ENCODE data around the gene VANGL1. TPM values are rescaled to one million over a fixed set of nuclear protein-coding genes. Genes with fewer than 3 reads are reported as not detected.
A peak's percentile ranks its signal among the peaks of the same experiment; 100 is the strongest.
"Not testable (repeated sequence)": the region's sequence is repeated elsewhere in the genome, so short reads cannot be mapped to it uniquely, and the experiment has no call there.

Gene VANGL1
- total RNA-seq, 2 experiments from 2014 or later: 0.72 TPM

DNA sequence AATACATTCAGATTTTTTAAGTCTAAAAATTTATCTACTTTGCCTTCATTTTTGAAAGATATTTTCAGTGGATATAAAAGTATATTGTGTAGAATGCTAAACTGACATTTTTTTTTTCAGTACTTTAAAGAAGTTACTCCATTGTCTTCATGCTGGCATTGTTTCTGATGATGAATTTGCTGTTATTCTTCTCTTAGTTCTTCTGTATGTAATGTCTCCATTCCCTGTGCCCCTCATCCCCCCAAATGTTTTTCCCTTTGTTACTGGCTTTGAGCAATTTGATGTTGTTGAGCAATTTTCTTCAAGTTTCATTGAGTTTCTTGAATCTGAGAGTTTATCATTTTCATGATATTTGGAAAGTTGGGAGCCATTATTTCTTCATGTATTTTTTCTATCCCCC, 20.8 kb upstream of the VANGL1 start:
- intact Hi-C loops (cut with micrococcal nuclease): no loop called here

DNA sequence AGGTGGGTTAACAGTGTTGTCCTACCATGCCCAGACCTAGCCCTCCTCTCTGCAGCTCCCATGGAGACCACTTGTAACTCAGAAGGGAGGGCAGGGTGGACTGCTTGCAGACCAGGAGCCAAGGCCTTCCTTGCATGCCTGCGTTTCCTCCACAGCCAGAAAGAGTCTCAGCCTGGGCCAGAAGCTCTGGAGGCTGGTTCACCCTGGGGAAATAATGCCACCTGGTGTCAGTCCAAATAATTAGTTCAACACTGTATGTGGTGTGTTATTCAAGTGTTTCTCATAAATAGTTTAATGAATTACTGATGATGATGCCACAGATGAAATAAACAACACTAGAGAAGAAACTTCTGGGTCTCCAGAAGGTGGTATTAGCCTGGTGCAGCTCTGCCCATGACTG, 16.9 kb upstream of the VANGL1 start:
- no peak for DNase-seq
- intact Hi-C loops (cut with micrococcal nuclease): no loop called here
- CTCF ChIA-PET: interaction anchor here (0.7 kb wide), 1 partner anchor 1179 kb away, joined by 3 read pairs; no protein-coding TSS in a partner anchor

More for the DNA sequence above, 20.8 kb upstream of the VANGL1 start:
- DNase-seq: no peak
- no peak overlapping the region for H3K27ac Mint-ChIP-seq
- peaks cover 20% of the 10 kb centered on the region for H3K9me3 Mint-ChIP-seq
- H3K4me3 Mint-ChIP-seq: no peak overlapping the region
- H3K4me1 Mint-ChIP-seq (ENCODE audit: low read depth): no peaks in the 10 kb centered on the region
- CTCF ChIA-PET: no interaction called here
- H3K36me3 Mint-ChIP-seq (ENCODE audit: low read depth): no peaks in the 10 kb centered on the region
- H3K27me3 Mint-ChIP-seq (ENCODE audit: low read depth): peaks cover 3% of the 10 kb centered on the region

DNA sequence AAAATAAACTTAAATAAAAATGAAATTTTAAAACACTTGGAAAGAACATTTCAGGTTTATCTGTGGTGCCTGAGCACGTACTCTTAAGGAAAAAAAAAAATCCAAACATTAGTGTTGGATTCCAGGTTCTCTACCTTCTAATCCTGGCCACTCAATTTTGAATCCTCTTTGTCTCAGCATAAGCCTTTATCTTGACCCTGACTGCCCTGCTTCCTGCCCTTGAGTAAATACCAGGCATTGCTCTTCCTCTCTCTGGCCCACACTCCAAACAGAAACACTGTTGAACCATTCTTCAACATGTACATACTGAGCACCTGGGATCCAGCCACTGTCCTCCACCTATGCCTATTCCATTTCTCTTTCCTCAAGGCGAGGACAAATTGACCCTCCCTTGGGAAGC, 11.4 kb upstream of the VANGL1 start:
- peaks cover 7% of the 10 kb centered on the region for H3K27me3 Mint-ChIP-seq (ENCODE audit: low read depth)
- no peak overlapping the region for H3K27ac Mint-ChIP-seq
- CTCF ChIA-PET: no interaction called here
- peaks cover 1% of the 10 kb centered on the region for H3K36me3 Mint-ChIP-seq (ENCODE audit: low read depth)
- no peak for DNase-seq
- intact Hi-C loops (cut with micrococcal nuclease): no loop called here
- H3K9me3 Mint-ChIP-seq: peaks cover 8% of the 10 kb centered on the region
- no peak overlapping the region for H3K4me3 Mint-ChIP-seq
- H3K4me1 Mint-ChIP-seq (ENCODE audit: low read depth): no peaks in the 10 kb centered on the region

More for the DNA sequence above, 16.9 kb upstream of the VANGL1 start:
- Mint-ChIP-seq H3K4me1 (ENCODE audit: low read depth) (no peaks in the 10 kb centered on the region), H3K27me3 (ENCODE audit: low read depth) (no peaks in the 10 kb centered on the region), H3K36me3 (ENCODE audit: low read depth) (peaks cover 1% of the 10 kb centered on the region), H3K27ac (no peak overlapping the region), H3K4me3 (no peak overlapping the region), H3K9me3 (peaks cover 22% of the 10 kb centered on the region)

DNA sequence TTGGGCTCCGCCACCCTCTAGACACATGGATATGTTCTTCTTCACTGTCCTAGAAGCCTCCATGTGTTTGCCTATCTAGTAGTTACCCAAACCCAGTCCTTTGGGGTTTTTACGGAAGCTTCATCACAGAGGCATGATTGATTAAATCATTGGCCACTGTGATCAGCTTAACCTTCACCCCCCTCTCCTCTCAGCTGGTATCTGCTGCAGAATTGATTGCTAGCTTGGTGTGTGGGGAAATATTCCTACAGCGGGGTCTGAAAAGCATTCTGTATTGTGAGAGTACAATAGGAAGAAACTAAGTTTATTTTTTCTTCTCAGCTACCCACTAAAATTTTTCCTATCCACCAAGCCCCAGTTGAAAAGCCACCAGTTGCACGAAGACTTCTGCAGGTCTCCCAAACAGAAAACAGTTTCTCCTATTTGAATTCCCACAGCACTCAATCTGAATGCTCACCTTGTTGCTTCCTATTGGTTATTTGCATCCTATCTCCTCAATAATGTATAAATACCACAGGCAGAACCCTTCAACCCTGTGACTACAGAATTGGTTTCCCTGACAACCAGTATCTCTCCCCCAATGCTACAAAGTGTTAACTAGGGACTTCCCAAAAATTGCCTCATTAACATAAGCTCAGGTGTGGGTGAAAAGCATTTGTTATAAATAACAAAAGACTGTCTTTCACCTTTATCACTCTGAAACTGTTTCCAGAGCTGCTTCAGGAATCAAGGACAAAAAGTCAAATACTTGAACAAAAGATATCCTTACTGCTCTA, 9.3 kb upstream of the VANGL1 start:
- no peak overlapping the region for H3K4me3 Mint-ChIP-seq
- H3K4me1 Mint-ChIP-seq (ENCODE audit: low read depth): no peaks in the 10 kb centered on the region
- H3K27me3 Mint-ChIP-seq (ENCODE audit: low read depth): peaks cover 12% of the 10 kb centered on the region
- CTCF ChIA-PET: interaction anchor here (1.0 to 1.5 kb wide), 2 partner anchors 14 to 74 kb away, joined by 3 read pairs; no protein-coding TSS in a partner anchor
- intact Hi-C loops (cut with micrococcal nuclease): no loop called here
- no peak overlapping the region for H3K27ac Mint-ChIP-seq
- H3K9me3 Mint-ChIP-seq: peaks cover 21% of the 10 kb centered on the region
- peaks cover 3% of the 10 kb centered on the region for H3K36me3 Mint-ChIP-seq (ENCODE audit: low read depth)
- DNase-seq: no peak

DNA sequence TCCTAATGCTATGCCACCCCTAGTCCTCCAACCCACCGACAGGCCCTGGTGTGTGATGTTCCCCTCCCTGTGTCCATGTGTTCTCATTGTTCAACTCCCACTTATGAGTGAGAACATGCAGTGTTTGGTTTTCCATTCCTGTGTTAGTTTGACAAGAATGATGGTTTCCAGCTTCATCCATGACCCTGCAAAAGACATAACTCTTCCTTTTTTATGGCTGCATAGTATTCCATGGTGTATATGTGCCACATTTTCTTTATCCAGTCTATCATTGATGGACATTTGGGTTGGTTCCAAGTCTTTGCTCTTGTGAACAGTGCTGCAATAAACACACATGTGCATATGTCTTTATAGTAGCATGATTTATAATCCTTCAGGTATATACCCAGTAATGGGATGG, 8.2 kb upstream of the VANGL1 start:
- H3K27me3 Mint-ChIP-seq (ENCODE audit: low read depth): peaks cover 17% of the 10 kb centered on the region
- H3K27ac Mint-ChIP-seq; H3K4me3 Mint-ChIP-seq; H3K36me3 Mint-ChIP-seq (ENCODE audit: low read depth); intact Hi-C loops (cut with micrococcal nuclease); H3K4me1 Mint-ChIP-seq (ENCODE audit: low read depth); DNase-seq: not testable (repeated sequence)
- CTCF ChIA-PET: interaction anchor here (1.0 to 1.5 kb wide), 2 partner anchors 15 to 73 kb away, joined by 3 read pairs; no protein-coding TSS in a partner anchor
- peaks cover 23% of the 10 kb centered on the region for H3K9me3 Mint-ChIP-seq

DNA sequence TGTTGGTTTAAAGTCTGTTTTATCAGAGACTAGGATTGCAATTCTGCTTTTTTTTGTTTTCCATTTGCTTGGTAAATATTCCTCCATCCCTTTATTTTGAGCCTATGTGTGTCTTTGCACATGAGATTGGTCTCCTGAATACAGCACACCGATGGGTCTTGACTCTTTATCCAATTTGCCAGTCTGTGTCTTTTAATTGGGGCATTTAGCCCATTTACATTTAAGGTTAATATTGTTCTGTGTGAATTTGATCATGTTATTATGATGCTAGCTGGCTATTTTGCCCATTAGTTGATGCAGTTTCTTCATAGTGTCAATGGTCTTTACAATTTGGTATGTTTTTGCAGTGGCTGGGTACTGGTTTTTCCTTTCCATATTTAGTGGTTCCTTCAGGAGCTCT, 4.5 kb upstream of the VANGL1 start:
- H3K36me3 Mint-ChIP-seq (ENCODE audit: low read depth); H3K4me3 Mint-ChIP-seq; H3K27ac Mint-ChIP-seq; DNase-seq; intact Hi-C loops (cut with micrococcal nuclease); H3K4me1 Mint-ChIP-seq (ENCODE audit: low read depth); CTCF ChIA-PET: not testable (repeated sequence)
- peaks cover 31% of the 10 kb centered on the region for H3K27me3 Mint-ChIP-seq (ENCODE audit: low read depth)
- H3K9me3 Mint-ChIP-seq: peaks cover 31% of the 10 kb centered on the region

DNA sequence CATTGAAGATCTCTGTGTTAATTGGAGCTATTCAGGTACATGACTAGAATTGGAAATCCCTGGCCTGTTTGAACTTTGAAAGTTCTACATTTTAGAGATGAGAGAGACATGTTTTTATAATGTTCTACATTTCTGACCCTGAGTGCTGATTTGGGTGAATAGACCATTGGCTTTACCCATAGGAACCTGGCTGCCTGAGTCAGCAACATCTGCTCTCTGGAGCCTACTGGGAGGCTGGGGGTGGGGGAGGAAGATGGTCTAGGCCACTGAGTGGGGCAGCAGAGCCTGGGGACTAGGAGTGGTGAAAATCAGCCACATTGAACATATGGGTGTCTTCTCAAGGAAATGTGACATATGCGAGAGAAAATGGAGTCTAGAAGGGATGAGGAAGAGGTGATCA, 1.4 kb upstream of the VANGL1 start:
- no peak for DNase-seq
- H3K4me1 Mint-ChIP-seq (ENCODE audit: low read depth): peaks cover 7% of the 10 kb centered on the region
- intact Hi-C loops (cut with micrococcal nuclease): loop anchor here (5.0 kb wide), 1 partner anchor 67 kb away; no protein-coding TSS in a partner anchor
- no peak overlapping the region for H3K27ac Mint-ChIP-seq
- CTCF ChIA-PET: interaction anchor here (1.5 kb wide), 1 partner anchor 20 kb away, joined by 3 read pairs; no protein-coding TSS in a partner anchor
- H3K4me3 Mint-ChIP-seq: no peak overlapping the region
- H3K36me3 Mint-ChIP-seq (ENCODE audit: low read depth): peaks cover 4% of the 10 kb centered on the region
- peaks cover 26% of the 10 kb centered on the region for H3K9me3 Mint-ChIP-seq
- H3K27me3 Mint-ChIP-seq (ENCODE audit: low read depth): peaks cover 47% of the 10 kb centered on the region

DNA sequence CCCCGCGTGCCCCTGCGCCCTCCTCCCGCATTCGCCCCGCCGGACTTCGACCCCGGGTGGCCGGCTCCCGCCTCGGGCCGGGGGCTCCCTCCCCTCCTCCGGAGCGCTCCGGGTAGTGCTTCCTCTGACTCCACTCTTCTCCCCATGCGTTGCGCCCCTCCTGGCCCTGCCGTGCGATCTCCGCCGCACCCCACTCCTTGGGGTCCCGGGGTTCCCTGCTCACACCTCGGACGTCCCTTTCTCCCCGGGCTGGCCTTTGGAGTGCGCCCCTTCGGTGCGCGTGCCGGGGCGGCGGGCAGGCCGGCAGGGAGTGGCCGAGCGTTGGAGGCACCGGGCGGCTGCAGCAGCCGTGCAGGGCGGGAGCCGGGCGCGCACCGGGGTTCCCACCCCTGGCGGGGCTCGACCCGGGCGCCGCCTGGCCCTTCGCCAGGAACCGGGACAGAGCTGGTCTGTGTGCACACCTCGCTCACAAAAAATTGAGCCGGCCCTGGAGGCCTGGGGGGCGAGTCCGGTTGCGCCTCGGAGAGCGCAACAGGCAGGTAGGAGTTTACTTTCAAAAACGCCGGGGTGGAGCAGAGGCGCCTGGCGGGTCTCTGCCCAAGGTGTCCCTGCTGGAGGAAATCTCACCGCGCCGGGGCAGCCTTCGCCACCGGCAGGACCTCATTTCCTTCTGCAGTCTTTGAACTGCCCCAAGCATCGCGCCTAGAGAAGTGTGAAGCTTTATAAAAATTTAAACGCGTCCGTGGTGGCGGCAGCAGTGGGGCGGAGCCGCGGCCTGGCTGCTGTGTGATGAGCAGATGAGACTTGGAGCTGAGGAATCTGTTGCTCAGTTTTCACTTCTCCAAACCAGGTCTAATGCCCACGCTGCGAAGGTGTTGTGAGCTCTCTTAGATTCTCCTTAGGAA, 650 bp downstream of the VANGL1 start:
- Mint-ChIP-seq H3K4me3 (peak overlapping the region; percentile 70), H3K27me3 (ENCODE audit: low read depth) (peaks cover 43% of the 10 kb centered on the region), H3K9me3 (peaks cover 13% of the 10 kb centered on the region), H3K4me1 (ENCODE audit: low read depth) (peaks cover 7% of the 10 kb centered on the region), H3K27ac (no peak overlapping the region), H3K36me3 (ENCODE audit: low read depth) (peaks cover 2% of the 10 kb centered on the region)
- peak; percentile 43 for DNase-seq
- CTCF ChIA-PET: interaction anchor here (1.1 kb wide), 1 partner anchor 64 kb away, joined by 3 read pairs; no protein-coding TSS in a partner anchor
- intact Hi-C loops (cut with micrococcal nuclease): loop anchor here (5.0 kb wide), 1 partner anchor 65 kb away; no protein-coding TSS in a partner anchor

DNA sequence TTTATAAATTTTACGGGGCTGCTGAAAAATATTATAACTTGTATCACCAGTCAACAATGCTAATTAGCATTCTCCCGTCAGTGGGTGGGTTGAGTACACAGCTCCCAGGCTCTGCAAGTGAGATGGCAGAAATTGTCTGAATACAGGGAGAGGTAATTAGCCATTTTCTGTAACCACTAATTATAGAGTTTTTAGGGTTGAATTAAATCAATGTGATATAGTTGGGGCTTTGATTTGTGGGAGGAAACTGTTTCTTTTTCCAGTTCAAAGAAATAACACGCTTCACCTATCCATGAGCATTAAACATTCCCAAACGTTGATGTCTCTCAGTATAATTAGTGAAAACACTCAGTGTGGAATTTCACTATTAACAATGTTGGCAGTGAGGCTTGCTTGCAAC, 1.5 kb downstream of the VANGL1 start:
- peaks cover 7% of the 10 kb centered on the region for H3K4me1 Mint-ChIP-seq (ENCODE audit: low read depth)
- H3K27me3 Mint-ChIP-seq (ENCODE audit: low read depth): peaks cover 38% of the 10 kb centered on the region
- CTCF ChIA-PET: interaction anchor here (1.1 kb wide), 1 partner anchor 64 kb away, joined by 3 read pairs; no protein-coding TSS in a partner anchor
- peaks cover 11% of the 10 kb centered on the region for H3K9me3 Mint-ChIP-seq
- intact Hi-C loops (cut with micrococcal nuclease): loop anchor here (5.0 kb wide), 1 partner anchor 64 kb away; no protein-coding TSS in a partner anchor
- H3K4me3 Mint-ChIP-seq: peak overlapping the region; percentile 70
- H3K36me3 Mint-ChIP-seq (ENCODE audit: low read depth): peaks cover 2% of the 10 kb centered on the region
- DNase-seq: no peak
- H3K27ac Mint-ChIP-seq: no peak overlapping the region

DNA sequence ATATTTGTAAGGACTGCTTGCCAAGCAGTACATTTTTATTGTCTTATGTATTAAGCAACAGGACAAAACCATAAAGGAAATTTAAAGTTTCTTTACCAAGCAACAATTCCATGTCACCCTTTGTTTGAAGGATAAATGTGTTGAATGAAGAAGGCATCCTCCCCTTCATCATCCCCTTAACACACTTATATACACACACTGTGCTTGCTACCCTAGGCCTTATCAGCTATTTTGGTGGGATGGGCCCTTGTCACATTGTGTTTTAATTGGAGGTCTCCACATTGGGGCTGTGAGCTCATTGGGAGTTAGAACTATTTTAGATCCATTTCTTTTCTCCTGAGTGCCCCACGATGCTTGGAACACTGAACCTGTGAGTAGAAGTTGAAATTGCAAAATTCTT, 1.9 kb downstream of the VANGL1 start:
- no peak for DNase-seq
- CTCF ChIA-PET: interaction anchor here (1.1 kb wide), 1 partner anchor 63 kb away, joined by 3 read pairs; no protein-coding TSS in a partner anchor
- Mint-ChIP-seq H3K27me3 (ENCODE audit: low read depth) (peaks cover 38% of the 10 kb centered on the region), H3K4me1 (ENCODE audit: low read depth) (peaks cover 7% of the 10 kb centered on the region), H3K4me3 (no peak overlapping the region), H3K27ac (no peak overlapping the region), H3K36me3 (ENCODE audit: low read depth) (peaks cover 2% of the 10 kb centered on the region), H3K9me3 (peaks cover 8% of the 10 kb centered on the region)
- intact Hi-C loops (cut with micrococcal nuclease): loop anchor here (5.0 kb wide), 1 partner anchor 64 kb away; no protein-coding TSS in a partner anchor

DNA sequence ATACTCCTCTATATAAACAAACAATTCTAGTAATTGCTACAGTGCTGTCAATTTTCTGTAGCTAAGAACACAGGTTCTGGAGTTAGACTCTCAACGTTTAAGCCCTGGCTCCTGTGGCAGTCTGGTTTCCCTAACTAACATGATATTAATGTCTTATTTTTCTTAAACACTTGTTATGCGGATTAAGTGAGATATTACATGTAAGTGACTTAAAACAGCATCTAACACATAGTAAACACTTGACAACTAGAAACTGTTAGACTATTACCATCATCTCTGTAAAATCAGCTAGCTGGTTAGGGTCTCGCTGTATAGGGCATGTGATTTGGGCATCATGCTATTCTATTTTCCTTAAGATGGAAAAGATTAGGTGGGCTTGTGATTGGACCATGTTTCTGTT, 2.3 kb downstream of the VANGL1 start:
- peaks cover 38% of the 10 kb centered on the region for H3K27me3 Mint-ChIP-seq (ENCODE audit: low read depth)
- H3K4me3 Mint-ChIP-seq: no peak overlapping the region
- H3K4me1 Mint-ChIP-seq (ENCODE audit: low read depth): peaks cover 7% of the 10 kb centered on the region
- no peak overlapping the region for H3K27ac Mint-ChIP-seq
- no peak for DNase-seq
- intact Hi-C loops (cut with micrococcal nuclease): loop anchor here (5.0 kb wide), 1 partner anchor 63 kb away; no protein-coding TSS in a partner anchor
- CTCF ChIA-PET: no interaction called here
- peaks cover 2% of the 10 kb centered on the region for H3K36me3 Mint-ChIP-seq (ENCODE audit: low read depth)
- peaks cover 8% of the 10 kb centered on the region for H3K9me3 Mint-ChIP-seq

DNA sequence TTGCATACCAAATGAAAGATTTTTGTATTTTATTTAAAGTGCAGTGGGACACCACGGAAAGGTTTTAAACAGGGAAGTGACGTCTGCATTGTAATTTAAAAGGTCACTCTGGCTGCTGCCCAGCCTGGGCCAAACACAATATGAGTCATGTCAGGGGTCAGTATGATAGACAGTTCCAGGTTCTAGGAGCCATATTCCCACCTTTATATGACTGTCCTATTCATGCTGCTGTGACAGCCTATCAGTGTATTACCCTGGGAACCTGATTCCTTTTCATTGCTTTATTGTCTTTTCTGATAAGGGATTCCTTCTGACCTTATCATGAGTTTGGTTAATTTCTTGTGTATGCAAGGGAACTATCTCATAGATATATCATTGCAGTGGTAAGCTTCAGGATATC, 5.3 kb downstream of the VANGL1 start:
- no peak overlapping the region for H3K27ac Mint-ChIP-seq
- DNase-seq: no peak
- CTCF ChIA-PET: interaction anchor here (1.4 kb wide), 1 partner anchor 52 kb away, joined by 3 read pairs; no protein-coding TSS in a partner anchor
- no peak overlapping the region for H3K4me3 Mint-ChIP-seq
- intact Hi-C loops (cut with micrococcal nuclease): no loop called here
- H3K9me3 Mint-ChIP-seq: no peaks in the 10 kb centered on the region
- H3K27me3 Mint-ChIP-seq (ENCODE audit: low read depth): peaks cover 25% of the 10 kb centered on the region
- H3K36me3 Mint-ChIP-seq (ENCODE audit: low read depth): no peaks in the 10 kb centered on the region
- H3K4me1 Mint-ChIP-seq (ENCODE audit: low read depth): peaks cover 8% of the 10 kb centered on the region

Data from activated naive CD4-positive, alpha-beta T cell treated with anti-CD3 and anti-CD28 coated beads for 36 hours (primary cell).